Astrocyte (in vitro differentiated cells and primary cell): ENCODE measurements around the gene NAA16. TPM values are rescaled to one million over a fixed set of nuclear protein-coding genes. Genes with fewer than 3 reads are reported as not detected.

Source experiments
- DNase-seq: peaks from one replicate; pipeline ENCODE4 v3.0.0-alpha.2; 2010; ENCODE audit warnings: low read depth
- FAIRE-seq: peaks from 2 replicates; lab custom pipeline; 2011; peaks lifted over from hg19 to GRCh38; lab: Jason Lieb, UNC
- H2AFZ ChIP-seq: 2 replicates; pipeline ENCODE4 v1.6.0; 2012; ENCODE audit warnings: low read depth, low read length, inconsistent platforms
- H3K27ac ChIP-seq: 2 replicates; pipeline ENCODE4 v1.5.1; 2011; ENCODE audit warnings: low read depth, low read length, inconsistent platforms
- H3K27me3 ChIP-seq: 2 replicates; pipeline ENCODE4 v1.6.0; 2011; ENCODE audit warnings: low read length, inconsistent platforms; ENCODE audit not compliant: insufficient read depth
- H3K36me3 ChIP-seq: 2 replicates; pipeline ENCODE4 v1.5.1; 2011; ENCODE audit warnings: low read length, inconsistent platforms; ENCODE audit not compliant: insufficient read depth
- H3K4me1 ChIP-seq: 2 replicates; pipeline ENCODE4 v1.5.1; 2011; ENCODE audit warnings: low read length, inconsistent platforms; ENCODE audit not compliant: insufficient read depth
- H3K4me2 ChIP-seq: 2 replicates; pipeline ENCODE4 v1.6.0; 2012; ENCODE audit warnings: low read length, inconsistent platforms
- H3K4me3 ChIP-seq: 2 replicates; pipeline ENCODE4 v1.5.1; 2011; ENCODE audit warnings: low read depth, mild to moderate bottlenecking, low read length, inconsistent platforms; ENCODE audit not compliant: insufficient read depth
- H3K79me2 ChIP-seq: 2 replicates; pipeline ENCODE4 v1.6.0; 2012; ENCODE audit warnings: mild to moderate bottlenecking, low read length, inconsistent platforms; ENCODE audit not compliant: insufficient read depth
- H3K9ac ChIP-seq: 2 replicates; pipeline ENCODE4 v1.6.0; 2012; ENCODE audit warnings: mild to moderate bottlenecking, low read length, inconsistent platforms
- H3K9me3 ChIP-seq: 2 replicates; pipeline ENCODE4 v1.5.1; 2012; ENCODE audit warnings: low read depth, mild to moderate bottlenecking, low read length, inconsistent platforms; ENCODE audit not compliant: insufficient read depth
- H4K20me1 ChIP-seq: 2 replicates; pipeline ENCODE4 v1.6.0; 2012; ENCODE audit warnings: low read length, inconsistent platforms; ENCODE audit not compliant: insufficient read depth
- H3K27ac Mint-ChIP-seq: one replicate; pipeline ENCODE4 v1.8.0; 2021; ENCODE audit warnings: mild to moderate bottlenecking, mixed read lengths; ENCODE audit not compliant: unreplicated experiment
- H3K27me3 Mint-ChIP-seq: one replicate; pipeline ENCODE4 v1.8.0; 2021; ENCODE audit warnings: low read depth, mixed read lengths; ENCODE audit not compliant: unreplicated experiment
- H3K36me3 Mint-ChIP-seq: one replicate; pipeline ENCODE4 v1.8.0; 2021; ENCODE audit warnings: low read depth, mixed read lengths; ENCODE audit not compliant: unreplicated experiment
- H3K4me1 Mint-ChIP-seq: one replicate; pipeline ENCODE4 v1.8.0; 2021; ENCODE audit warnings: low read depth, mixed read lengths; ENCODE audit not compliant: unreplicated experiment
- H3K4me3 Mint-ChIP-seq: one replicate; pipeline ENCODE4 v1.8.0; 2021; ENCODE audit warnings: mild to moderate bottlenecking, moderate library complexity, mixed read lengths; ENCODE audit not compliant: unreplicated experiment
- H3K9me3 Mint-ChIP-seq: one replicate; pipeline ENCODE4 v1.8.0; 2021; ENCODE audit warnings: mild to moderate bottlenecking, mixed read lengths; ENCODE audit not compliant: unreplicated experiment
- EZH2 ChIP-seq: IDR thresholded peaks from 2 replicates; pipeline ENCODE4 v1.6.1; 2012; ENCODE audit warnings: mild to moderate bottlenecking, low read length, inconsistent platforms; ENCODE audit not compliant: insufficient read depth
- total RNA-seq: library from RNA; stranded (reverse); gene quantifications from 2 replicates; pipeline ENCODE4 v1.2.1, GENCODE V29; 2021
- TF ChIP-seq, protein P1 (sequence below): IDR thresholded peaks from 2 replicates; pipeline ENCODE4 v1.5.1; 2011; ENCODE audit warnings: low read depth, mild to moderate bottlenecking, inconsistent platforms, low read length, moderate library complexity; ENCODE audit not compliant: insufficient read depth

NAA16 gene
- total RNA-seq, 1 donor from 2014 or later = 11.5 TPM

DNA sequence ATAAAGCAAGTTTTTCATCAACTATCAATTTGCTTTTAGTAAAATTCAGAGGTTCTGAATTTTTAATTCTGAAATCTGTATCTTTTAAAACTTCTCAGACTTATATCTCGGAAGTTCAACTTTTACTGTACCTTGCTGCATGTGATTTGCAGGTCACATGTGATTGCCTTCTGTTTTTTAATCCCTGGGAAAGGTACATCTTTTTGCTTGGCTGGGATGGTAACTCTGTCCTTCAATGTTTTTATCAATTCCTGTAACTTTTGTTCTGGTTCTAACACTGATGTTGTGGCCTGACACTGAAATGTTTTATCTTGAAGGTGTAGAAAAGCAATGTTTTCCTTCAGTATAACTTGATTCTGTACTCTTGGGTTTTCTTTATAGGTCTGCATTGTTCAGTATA is 16.2 kb upstream of the NAA16 start:
- DNase-seq (no peak), FAIRE-seq (no peak)
- H3K27me3 ChIP-seq = no peaks in the 10 kb centered on the region
- Mint-ChIP-seq H3K27me3 (no peaks in the 10 kb centered on the region), H3K27ac (no peak overlapping the region), H3K9me3 (peaks cover 5% of the 10 kb centered on the region), H3K4me3 (no peak overlapping the region), H3K4me1 (no peaks in the 10 kb centered on the region), H3K36me3 (no peaks in the 10 kb centered on the region)
- H3K4me3 ChIP-seq = no peak overlapping the region
- no peak overlapping the region for H3K4me2 ChIP-seq
- no peak overlapping the region for H3K9ac ChIP-seq
- no peak for TF ChIP-seq EZH2
- TF ChIP-seq, protein P1, sequence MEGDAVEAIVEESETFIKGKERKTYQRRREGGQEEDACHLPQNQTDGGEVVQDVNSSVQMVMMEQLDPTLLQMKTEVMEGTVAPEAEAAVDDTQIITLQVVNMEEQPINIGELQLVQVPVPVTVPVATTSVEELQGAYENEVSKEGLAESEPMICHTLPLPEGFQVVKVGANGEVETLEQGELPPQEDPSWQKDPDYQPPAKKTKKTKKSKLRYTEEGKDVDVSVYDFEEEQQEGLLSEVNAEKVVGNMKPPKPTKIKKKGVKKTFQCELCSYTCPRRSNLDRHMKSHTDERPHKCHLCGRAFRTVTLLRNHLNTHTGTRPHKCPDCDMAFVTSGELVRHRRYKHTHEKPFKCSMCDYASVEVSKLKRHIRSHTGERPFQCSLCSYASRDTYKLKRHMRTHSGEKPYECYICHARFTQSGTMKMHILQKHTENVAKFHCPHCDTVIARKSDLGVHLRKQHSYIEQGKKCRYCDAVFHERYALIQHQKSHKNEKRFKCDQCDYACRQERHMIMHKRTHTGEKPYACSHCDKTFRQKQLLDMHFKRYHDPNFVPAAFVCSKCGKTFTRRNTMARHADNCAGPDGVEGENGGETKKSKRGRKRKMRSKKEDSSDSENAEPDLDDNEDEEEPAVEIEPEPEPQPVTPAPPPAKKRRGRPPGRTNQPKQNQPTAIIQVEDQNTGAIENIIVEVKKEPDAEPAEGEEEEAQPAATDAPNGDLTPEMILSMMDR = no peak
- H3K36me3 ChIP-seq = no peaks in the 10 kb centered on the region
- no peaks in the 10 kb centered on the region for H4K20me1 ChIP-seq
- H3K27ac ChIP-seq = no peak overlapping the region
- no peaks in the 10 kb centered on the region for H3K4me1 ChIP-seq
- H3K79me2 ChIP-seq = no peaks in the 10 kb centered on the region
- H2AFZ ChIP-seq = no peak overlapping the region
- H3K9me3 ChIP-seq = no peaks in the 10 kb centered on the region

DNA sequence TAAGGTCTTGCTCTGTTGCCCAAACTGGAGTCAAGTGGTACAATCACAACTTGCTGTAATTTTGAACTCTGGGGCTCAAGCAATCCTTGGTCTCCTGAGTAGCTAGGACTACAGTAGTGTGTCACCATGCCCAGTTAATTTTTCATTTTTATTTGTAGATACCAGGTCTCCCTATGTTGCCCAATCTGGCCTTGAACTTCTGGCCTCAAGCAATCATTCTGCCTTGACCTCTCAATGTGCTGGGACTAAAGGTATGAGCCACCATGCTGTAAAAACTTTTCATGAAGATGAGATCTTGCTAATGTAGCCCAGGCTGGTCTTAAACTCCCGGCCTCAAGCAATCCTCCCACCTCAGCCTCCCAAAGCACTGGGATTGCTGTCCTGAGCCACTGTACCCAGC is 15.1 kb upstream of the NAA16 start:
- peaks cover 5% of the 10 kb centered on the region for H3K9me3 Mint-ChIP-seq
- no peaks in the 10 kb centered on the region for H3K9me3 ChIP-seq
- no peaks in the 10 kb centered on the region for H3K4me1 Mint-ChIP-seq
- TF ChIP-seq EZH2 = no peak
- no peaks in the 10 kb centered on the region for H3K27me3 Mint-ChIP-seq
- no peaks in the 10 kb centered on the region for H4K20me1 ChIP-seq
- no peaks in the 10 kb centered on the region for H3K79me2 ChIP-seq
- H3K36me3 Mint-ChIP-seq = no peaks in the 10 kb centered on the region
- no peak overlapping the region for H3K27ac ChIP-seq
- DNase-seq = no peak
- H3K4me2 ChIP-seq = no peak overlapping the region
- no peak for FAIRE-seq
- no peak overlapping the region for H3K27ac Mint-ChIP-seq
- no peaks in the 10 kb centered on the region for H3K27me3 ChIP-seq
- H3K9ac ChIP-seq = no peak overlapping the region
- no peaks in the 10 kb centered on the region for H3K36me3 ChIP-seq
- no peaks in the 10 kb centered on the region for H3K4me1 ChIP-seq
- no peak overlapping the region for H3K4me3 ChIP-seq
- H3K4me3 Mint-ChIP-seq = no peak overlapping the region
- no peak overlapping the region for H2AFZ ChIP-seq

DNA sequence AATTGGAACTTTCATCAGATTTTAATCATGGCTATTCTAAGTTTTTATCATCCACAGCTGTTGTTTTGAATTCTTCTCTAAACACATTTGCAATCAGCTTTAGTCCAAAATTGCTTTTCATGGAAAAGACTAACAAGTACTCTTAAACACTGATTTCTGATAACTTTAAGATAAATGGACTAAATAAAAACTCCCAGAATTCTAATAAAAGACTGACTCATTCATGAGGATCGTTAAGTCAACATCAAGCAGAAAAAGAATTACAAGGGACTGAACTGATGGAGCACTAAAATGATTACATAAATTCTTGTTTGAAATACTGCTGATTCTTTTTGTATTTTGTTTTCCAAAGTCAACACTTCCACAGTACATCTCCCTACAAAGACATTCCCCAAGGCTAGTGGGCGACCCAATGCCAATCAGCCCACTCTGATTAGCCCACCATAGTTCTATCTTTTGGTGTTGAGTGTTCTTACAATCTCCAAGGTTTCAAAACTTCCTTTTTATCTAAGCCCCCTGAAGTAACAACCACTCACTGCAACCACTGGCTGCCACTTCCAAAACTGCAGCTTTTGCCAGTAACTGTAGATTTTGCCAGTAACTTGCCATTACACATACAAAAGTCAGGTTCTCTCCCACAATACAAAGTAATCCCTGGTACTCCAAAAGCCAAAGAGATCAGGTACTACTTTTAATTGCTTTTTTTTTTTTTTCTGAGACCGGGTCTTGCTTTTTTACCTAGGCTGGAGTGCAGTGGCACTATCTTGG is 14.0 kb upstream of the NAA16 start:
- FAIRE-seq = peak; percentile 9
- Histone ChIP-seq H3K79me2 (no peaks in the 10 kb centered on the region), H3K4me3 (no peak overlapping the region), H3K27me3 (no peaks in the 10 kb centered on the region), H3K4me2 (no peak overlapping the region), H3K9me3 (no peaks in the 10 kb centered on the region), H3K36me3 (no peaks in the 10 kb centered on the region), H4K20me1 (no peaks in the 10 kb centered on the region), H3K4me1 (no peaks in the 10 kb centered on the region), H3K9ac (no peak overlapping the region), H2AFZ (no peak overlapping the region), H3K27ac (no peak overlapping the region)
- Mint-ChIP-seq H3K4me1 (no peaks in the 10 kb centered on the region), H3K4me3 (no peak overlapping the region), H3K9me3 (peaks cover 5% of the 10 kb centered on the region), H3K36me3 (no peaks in the 10 kb centered on the region), H3K27ac (no peak overlapping the region), H3K27me3 (no peaks in the 10 kb centered on the region)
- DNase-seq = no peak
- TF ChIP-seq EZH2 = no peak
- TF ChIP-seq, protein P1 = no peak
